ENCODE results near the gene PUM1.

DNA sequence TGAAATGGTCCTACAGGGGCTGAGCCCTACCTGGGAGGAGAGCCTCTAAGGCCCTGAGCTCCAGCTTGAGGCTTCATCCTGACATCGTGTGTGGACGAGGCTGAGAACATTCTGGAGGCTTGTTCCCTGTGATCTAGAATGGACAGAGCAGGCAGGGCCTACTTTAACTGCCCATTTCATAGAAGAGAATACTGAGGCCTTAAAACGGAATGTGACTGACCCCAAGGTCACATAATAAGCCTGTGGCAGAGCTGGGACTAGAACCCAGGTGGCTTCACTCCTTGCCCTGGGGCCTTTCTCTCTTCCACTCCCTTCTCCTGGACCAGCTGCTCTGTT lies 151.0 kb downstream of the PUM1 start:
- TF ChIP-seq, protein P1, sequence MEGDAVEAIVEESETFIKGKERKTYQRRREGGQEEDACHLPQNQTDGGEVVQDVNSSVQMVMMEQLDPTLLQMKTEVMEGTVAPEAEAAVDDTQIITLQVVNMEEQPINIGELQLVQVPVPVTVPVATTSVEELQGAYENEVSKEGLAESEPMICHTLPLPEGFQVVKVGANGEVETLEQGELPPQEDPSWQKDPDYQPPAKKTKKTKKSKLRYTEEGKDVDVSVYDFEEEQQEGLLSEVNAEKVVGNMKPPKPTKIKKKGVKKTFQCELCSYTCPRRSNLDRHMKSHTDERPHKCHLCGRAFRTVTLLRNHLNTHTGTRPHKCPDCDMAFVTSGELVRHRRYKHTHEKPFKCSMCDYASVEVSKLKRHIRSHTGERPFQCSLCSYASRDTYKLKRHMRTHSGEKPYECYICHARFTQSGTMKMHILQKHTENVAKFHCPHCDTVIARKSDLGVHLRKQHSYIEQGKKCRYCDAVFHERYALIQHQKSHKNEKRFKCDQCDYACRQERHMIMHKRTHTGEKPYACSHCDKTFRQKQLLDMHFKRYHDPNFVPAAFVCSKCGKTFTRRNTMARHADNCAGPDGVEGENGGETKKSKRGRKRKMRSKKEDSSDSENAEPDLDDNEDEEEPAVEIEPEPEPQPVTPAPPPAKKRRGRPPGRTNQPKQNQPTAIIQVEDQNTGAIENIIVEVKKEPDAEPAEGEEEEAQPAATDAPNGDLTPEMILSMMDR (conservative IDR thresholded peaks at IDR 0.05; ENCODE audit: low read depth, low read length): no peak
- TF ChIP-seq BHLHE40 (IDR thresholded peaks at IDR 0.05; ENCODE audit: low read depth, low read length) (no peak), POLR2A (IDR thresholded peaks at IDR 0.05; ENCODE audit: low read depth, low read length) (no peak), MAFK (IDR thresholded peaks at IDR 0.05; ENCODE audit: low read depth, low read length) (no peak), RAD21 (IDR thresholded peaks at IDR 0.05; ENCODE audit: low read length) (no peak), SMC3 (IDR thresholded peaks at IDR 0.05; ENCODE audit: low read depth, low read length) (no peak)

Data from IMR-90 (cell line).